ENCODE results near the gene PBX3. TPM values are rescaled to one million over a fixed set of nuclear protein-coding genes. Genes with fewer than 3 reads are reported as not detected.
"Not testable (repeated sequence)": the region's sequence is repeated elsewhere in the genome, so short reads cannot be mapped to it uniquely, and the experiment has no call there.

PBX3 gene
- total and polyA plus RNA-seq, 8 donors: 8.9 to 36.8 (median 21.5) TPM

DNA sequence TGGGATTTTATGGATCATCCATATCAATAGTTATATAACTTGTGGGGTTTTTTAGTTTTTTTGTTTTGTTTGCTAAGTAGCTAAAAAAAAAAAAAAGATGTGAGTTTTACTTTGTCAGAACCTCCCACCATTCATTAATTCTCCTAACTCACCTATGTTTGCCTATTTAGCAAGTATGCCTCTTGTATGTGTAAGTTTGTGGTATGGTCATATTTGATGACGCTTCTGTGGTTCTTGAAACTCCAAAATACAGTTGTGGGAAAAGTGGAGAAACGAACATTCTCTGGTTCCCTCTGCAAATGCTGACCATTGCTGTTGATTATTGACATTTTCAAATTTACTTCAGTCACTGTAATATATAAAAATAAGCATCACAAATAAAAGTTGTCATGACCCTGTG, 75.7 kb downstream of the PBX3 start:
- FAIRE-seq (no peak), ATAC-seq (no peak), DNase-seq (no peak)
- 77 to 87% methylated on average over 2 of the region's 2 CpGs for WGBS, 2 donors
- Histone ChIP-seq H3K9me3 (no peaks in the 10 kb centered on the region), H3K4me1 (peaks cover 0 to 9% (median 6%) of the 10 kb centered on the region in 3 donors), H3K27ac (no peak overlapping the region), H3K36me3 (no peaks in the 10 kb centered on the region), H3K4me3 (no peak overlapping the region), H3K27me3 (no peaks in the 10 kb centered on the region)
- intact Hi-C loops (cut with DNase I): no loop called here
- TF ChIP-seq CTCF (IDR thresholded peaks at IDR 0.05): no peak

DNA sequence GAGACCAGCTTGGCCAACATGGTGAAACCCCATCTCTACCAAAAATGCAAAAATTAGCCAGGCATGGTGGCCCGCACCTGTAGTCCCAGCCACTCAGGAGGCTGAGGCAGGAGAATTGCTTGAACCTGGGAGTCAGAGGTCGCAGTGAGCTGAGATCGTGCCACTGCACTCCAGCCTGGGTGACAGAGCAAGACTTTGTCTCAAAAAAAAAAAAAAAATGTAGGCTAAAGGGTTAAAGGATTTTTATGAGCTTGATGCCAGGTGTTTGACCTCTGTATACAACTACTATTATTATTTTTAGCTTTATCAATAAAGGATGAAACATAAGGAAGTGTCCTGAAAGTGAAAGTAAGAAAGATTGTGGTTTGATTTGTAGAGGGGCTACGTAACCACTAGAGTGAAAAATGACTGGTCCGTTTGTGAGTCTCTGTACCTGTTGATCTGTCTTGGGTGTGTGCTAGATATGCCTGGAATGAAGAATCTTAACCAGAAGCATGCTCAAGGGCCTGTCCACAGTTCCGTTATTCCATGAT, 76.8 kb downstream of the PBX3 start:
- FAIRE-seq; H3K27me3 ChIP-seq; H3K36me3 ChIP-seq; H3K9me3 ChIP-seq; DNase-seq; H3K4me1 ChIP-seq; H3K27ac ChIP-seq; intact Hi-C loops (cut with DNase I): not testable (repeated sequence)
- peak overlapping the region in 1 of 4 donors; percentile 5 for H3K4me3 ChIP-seq
- ATAC-seq: peak in 3 of 4 donors; percentile 31 to 52 (median 49)
- 83 to 84% methylated on average over 6 of the region's 6 CpGs for WGBS, 2 donors

- H3K4me1 ChIP-seq: peaks cover 0 to 17% (median 0%) of the 10 kb centered on the region in 3 donors
- no peak overlapping the region for H3K4me3 ChIP-seq
- FAIRE-seq (no peak), ATAC-seq (peak in 1 of 4 donors; percentile 18), DNase-seq (no peak)
- peak overlapping the region in 1 of 4 donors; percentile 28 for H3K27ac ChIP-seq
- no peaks in the 10 kb centered on the region for H3K27me3 ChIP-seq
- intact Hi-C loops (cut with DNase I): no loop called here
- no peak for TF ChIP-seq CTCF (IDR thresholded peaks at IDR 0.05)
- WGBS, 2 donors: 22 to 37% methylated on average over 3 of the region's 3 CpGs
- H3K36me3 ChIP-seq: no peaks in the 10 kb centered on the region
- no peaks in the 10 kb centered on the region for H3K9me3 ChIP-seq
Observed at GRCh38 chr9:125825762-125826161, 78.6 kb downstream of the PBX3 start.

- Histone ChIP-seq H3K36me3 (no peaks in the 10 kb centered on the region), H3K9me3 (no peaks in the 10 kb centered on the region), H3K4me3 (no peak overlapping the region), H3K27ac (no peak overlapping the region), H3K27me3 (no peaks in the 10 kb centered on the region), H3K4me1 (peaks cover 0 to 17% (median 0%) of the 10 kb centered on the region in 3 donors)
- TF ChIP-seq CTCF (IDR thresholded peaks at IDR 0.05): no peak
- FAIRE-seq (no peak), DNase-seq (no peak), ATAC-seq (no peak)
- WGBS, 2 donors: 50 to 68% methylated on average over 1 of the region's 1 CpG
- intact Hi-C loops (cut with DNase I): no loop called here
Observed at GRCh38 chr9:125826850-125827249, 79.7 kb downstream of the PBX3 start.

GRCh38 chr9:125829743-125830142, 82.6 kb downstream of the PBX3 start:
- no peaks in the 10 kb centered on the region for H3K9me3 ChIP-seq
- no peaks in the 10 kb centered on the region for H3K27me3 ChIP-seq
- ATAC-seq (peak in 3 of 4 donors; percentile 70 to 89 (median 71)), FAIRE-seq (no peak), DNase-seq (no peak)
- peak overlapping the region in 1 of 4 donors; percentile 10 for H3K4me3 ChIP-seq
- H3K36me3 ChIP-seq: no peaks in the 10 kb centered on the region
- no peak for TF ChIP-seq CTCF (IDR thresholded peaks at IDR 0.05)
- intact Hi-C loops (cut with DNase I): no loop called here
- H3K27ac ChIP-seq: peak overlapping the region in 2 of 4 donors; percentile 1 to 7
- 46 to 56% methylated on average over 7 of the region's 7 CpGs for WGBS, 2 donors
- peaks cover 0 to 17% (median 0%) of the 10 kb centered on the region in 3 donors for H3K4me1 ChIP-seq

Measured in pancreas (tissue), 10 donors.